ENCODE measurements around the gene HMMR. TPM values are rescaled to one million over a fixed set of nuclear protein-coding genes. Genes with fewer than 3 reads are reported as not detected.
A peak's percentile ranks its signal among the peaks of the same experiment; 100 is the strongest.

Gene HMMR
- polyA plus RNA-seq, 1 donor (not counting 4 experiments of a cell fraction or from before 2014, with no cell fraction given) = 16.2 TPM

DNA sequence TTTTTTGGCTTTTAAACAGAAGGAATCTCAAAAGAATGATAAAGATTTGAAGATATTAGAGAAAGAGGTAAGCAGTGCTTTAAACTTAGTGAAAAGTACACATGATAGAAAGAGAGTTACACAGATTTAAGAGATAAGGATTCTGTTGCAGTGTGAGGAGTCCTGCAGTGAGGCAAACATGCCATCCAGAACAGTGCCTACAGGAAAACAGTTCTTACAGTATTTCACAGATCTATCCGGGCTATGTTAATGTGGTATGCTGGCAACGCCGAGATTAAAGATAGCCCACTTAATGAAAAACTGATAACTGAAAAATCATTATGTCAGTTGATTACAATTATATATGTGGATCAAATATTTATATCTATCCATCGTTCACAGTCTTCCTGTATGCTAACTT, 7.2 kb downstream of the HMMR start:
- peak overlapping the region; percentile 45 for H2AFZ ChIP-seq (ENCODE audit: control insufficient read depth, low read length)
- DNase-seq (ENCODE audit: low read depth, low spot score) = no peak
- TF ChIP-seq, protein P1, sequence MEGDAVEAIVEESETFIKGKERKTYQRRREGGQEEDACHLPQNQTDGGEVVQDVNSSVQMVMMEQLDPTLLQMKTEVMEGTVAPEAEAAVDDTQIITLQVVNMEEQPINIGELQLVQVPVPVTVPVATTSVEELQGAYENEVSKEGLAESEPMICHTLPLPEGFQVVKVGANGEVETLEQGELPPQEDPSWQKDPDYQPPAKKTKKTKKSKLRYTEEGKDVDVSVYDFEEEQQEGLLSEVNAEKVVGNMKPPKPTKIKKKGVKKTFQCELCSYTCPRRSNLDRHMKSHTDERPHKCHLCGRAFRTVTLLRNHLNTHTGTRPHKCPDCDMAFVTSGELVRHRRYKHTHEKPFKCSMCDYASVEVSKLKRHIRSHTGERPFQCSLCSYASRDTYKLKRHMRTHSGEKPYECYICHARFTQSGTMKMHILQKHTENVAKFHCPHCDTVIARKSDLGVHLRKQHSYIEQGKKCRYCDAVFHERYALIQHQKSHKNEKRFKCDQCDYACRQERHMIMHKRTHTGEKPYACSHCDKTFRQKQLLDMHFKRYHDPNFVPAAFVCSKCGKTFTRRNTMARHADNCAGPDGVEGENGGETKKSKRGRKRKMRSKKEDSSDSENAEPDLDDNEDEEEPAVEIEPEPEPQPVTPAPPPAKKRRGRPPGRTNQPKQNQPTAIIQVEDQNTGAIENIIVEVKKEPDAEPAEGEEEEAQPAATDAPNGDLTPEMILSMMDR (optimal IDR thresholded peaks at IDR 0.05 in 1 of 3, IDR thresholded peaks at IDR 0.05 in 1 of 3, conservative IDR thresholded peaks at IDR 0.05 in 1 of 3; ENCODE audit: extremely low read depth in 1 of 3, insufficient read depth in 2 of 3, low read length in 3 of 3) = no peak
- no peak for TF ChIP-seq EZH2 (IDR thresholded peaks at IDR 0.05; ENCODE audit: low read length)
- H3K27ac ChIP-seq (ENCODE audit: control insufficient read depth, insufficient read depth, low read length) = no peak overlapping the region
- H3K9me3 ChIP-seq (ENCODE audit: control insufficient read depth, low read depth, low read length) = no peaks in the 10 kb centered on the region
- dilution Hi-C loops (cut with MboI; ENCODE audit: extremely low pct_ligation_motif_present, low sequenced_read_pairs) = no loop called here
- H3K36me3 ChIP-seq (ENCODE audit: control insufficient read depth in 2 of 2, extremely low read depth in 1 of 2, insufficient read depth in 2 of 2, low read length in 2 of 2) = peaks cover 0 to 4% of the 10 kb centered on the region in 2 experiments
- no peaks in the 10 kb centered on the region for H3K4me1 ChIP-seq (ENCODE audit: control insufficient read depth, extremely low read depth, insufficient read depth, low read length)
- H3K9ac ChIP-seq (ENCODE audit: control insufficient read depth, extremely low read depth, insufficient read depth, low read length) = no peak overlapping the region
- no peak overlapping the region for H3K4me3 ChIP-seq (ENCODE audit: control insufficient read depth in 2 of 3, extremely low read depth in 1 of 3, insufficient read depth in 2 of 3, low read depth in 1 of 3, low read length in 3 of 3)
- H3K9me1 ChIP-seq (ENCODE audit: control insufficient read depth, extremely low read depth, insufficient read depth, low read length) = no peaks in the 10 kb centered on the region
- FAIRE-seq = no peak
- H3K79me2 ChIP-seq (ENCODE audit: control insufficient read depth, insufficient read depth, low read length) = peaks cover 15% of the 10 kb centered on the region
- no peaks in the 10 kb centered on the region for H4K20me1 ChIP-seq (ENCODE audit: control insufficient read depth, extremely low read depth, insufficient read depth, low read length)
- no peaks in the 10 kb centered on the region for H3K27me3 ChIP-seq (ENCODE audit: control insufficient read depth, extremely low read depth, insufficient read depth, low read length)
- no peak overlapping the region for H3K4me2 ChIP-seq (ENCODE audit: control insufficient read depth, extremely low read depth, insufficient read depth, low read depth, low read length)

DNA sequence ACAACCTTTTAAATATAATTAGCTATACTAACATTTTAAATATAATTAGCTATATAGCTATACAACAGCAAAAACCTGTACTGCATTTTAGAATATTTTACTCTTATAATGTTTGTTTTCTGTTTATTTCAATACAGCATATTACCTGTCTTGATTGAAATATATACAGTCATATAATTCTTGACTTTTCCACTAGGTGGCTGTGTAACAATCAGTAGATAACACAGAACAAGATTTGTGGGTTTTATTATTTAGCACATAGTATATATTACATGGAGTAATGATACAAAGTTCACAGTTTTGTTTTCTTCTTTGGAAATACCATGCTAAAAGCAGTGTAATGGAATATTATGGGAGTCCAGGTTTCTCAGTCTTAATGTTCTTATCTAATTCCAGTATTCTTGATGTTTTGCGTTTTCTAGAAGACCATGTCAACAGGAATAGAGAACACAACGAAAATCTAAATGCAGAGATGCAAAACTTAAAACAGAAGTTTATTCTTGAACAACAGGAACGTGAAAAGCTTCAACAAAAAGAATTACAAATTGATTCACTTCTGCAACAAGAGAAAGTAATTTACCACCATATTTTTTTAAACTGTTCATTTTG, 13.3 kb downstream of the HMMR start:
- H3K4me3 ChIP-seq (ENCODE audit: control insufficient read depth in 2 of 3, extremely low read depth in 1 of 3, insufficient read depth in 2 of 3, low read depth in 1 of 3, low read length in 3 of 3) = no peak overlapping the region
- peaks cover 0 to 17% of the 10 kb centered on the region in 2 experiments for H3K36me3 ChIP-seq (ENCODE audit: control insufficient read depth in 2 of 2, extremely low read depth in 1 of 2, insufficient read depth in 2 of 2, low read length in 2 of 2)
- no peak overlapping the region for H3K27ac ChIP-seq (ENCODE audit: control insufficient read depth, insufficient read depth, low read length)
- TF ChIP-seq, protein P1 (optimal IDR thresholded peaks at IDR 0.05 in 1 of 3, IDR thresholded peaks at IDR 0.05 in 1 of 3, conservative IDR thresholded peaks at IDR 0.05 in 1 of 3; ENCODE audit: extremely low read depth in 1 of 3, insufficient read depth in 2 of 3, low read length in 3 of 3) = peak in 1 of 3 experiments; percentile 17
- TF ChIP-seq EZH2 (IDR thresholded peaks at IDR 0.05; ENCODE audit: low read length) = no peak
- H3K27me3 ChIP-seq (ENCODE audit: control insufficient read depth, extremely low read depth, insufficient read depth, low read length) = no peaks in the 10 kb centered on the region
- H2AFZ ChIP-seq (ENCODE audit: control insufficient read depth, low read length) = no peak overlapping the region
- no peaks in the 10 kb centered on the region for H3K79me2 ChIP-seq (ENCODE audit: control insufficient read depth, insufficient read depth, low read length)
- DNase-seq (ENCODE audit: low read depth, low spot score) = no peak
- dilution Hi-C loops (cut with MboI; ENCODE audit: extremely low pct_ligation_motif_present, low sequenced_read_pairs) = no loop called here
- H3K9ac ChIP-seq (ENCODE audit: control insufficient read depth, extremely low read depth, insufficient read depth, low read length) = no peak overlapping the region
- no peak overlapping the region for H3K4me2 ChIP-seq (ENCODE audit: control insufficient read depth, extremely low read depth, insufficient read depth, low read depth, low read length)
- H3K4me1 ChIP-seq (ENCODE audit: control insufficient read depth, extremely low read depth, insufficient read depth, low read length) = peaks cover 5% of the 10 kb centered on the region
- no peak for FAIRE-seq
- no peaks in the 10 kb centered on the region for H3K9me1 ChIP-seq (ENCODE audit: control insufficient read depth, extremely low read depth, insufficient read depth, low read length)
- no peaks in the 10 kb centered on the region for H4K20me1 ChIP-seq (ENCODE audit: control insufficient read depth, extremely low read depth, insufficient read depth, low read length)
- H3K9me3 ChIP-seq (ENCODE audit: control insufficient read depth, low read depth, low read length) = no peaks in the 10 kb centered on the region
